ENCODE measurements around the gene BICC1. TPM values are rescaled to one million over a fixed set of nuclear protein-coding genes. Genes with fewer than 3 reads are reported as not detected.

BICC1 gene
- total and polyA plus RNA-seq, 2 of the 13 experiments (the other 11 are each of a cell fraction or from before 2014, with no cell fraction given), result 0.18 to 1.5 TPM

DNA sequence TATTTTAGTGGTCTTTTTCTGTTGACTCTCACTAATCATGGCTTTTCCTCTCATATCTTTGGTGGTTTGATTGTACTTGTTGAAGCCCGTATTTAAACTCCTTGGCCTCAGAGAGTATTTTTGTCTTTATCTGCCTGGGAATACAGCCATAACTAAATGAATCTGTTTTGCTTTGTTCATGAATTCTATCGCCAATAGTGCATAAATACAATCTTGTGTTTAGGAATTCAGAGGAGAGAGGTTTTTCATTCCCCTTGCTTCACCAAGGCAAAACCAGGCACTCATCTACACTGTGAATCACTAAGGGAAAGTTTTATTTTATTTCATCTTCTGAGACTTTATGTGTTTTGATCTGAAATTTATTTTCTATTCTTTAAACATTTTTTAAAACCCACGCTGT is 152.7 kb downstream of the BICC1 start:
- Histone ChIP-seq H3K27me3 (ENCODE audit: control insufficient read depth in 1 of 2, insufficient read depth in 2 of 2, low read length in 2 of 2) (no peaks in the 10 kb centered on the region), H3K4me3 (replicated peaks in 1 of 3; ENCODE audit: insufficient read depth in 1 of 3, low read depth in 2 of 3, low read length in 3 of 3) (peak overlapping the region; percentile 52 to 75 (median 55); a peak in 5 of 6 replicates), H3K36me3 (replicated peaks in 1 of 2; ENCODE audit: control insufficient read depth in 1 of 2, insufficient read depth in 2 of 2, low read length in 2 of 2) (no peaks in the 10 kb centered on the region), H3K9ac (ENCODE audit: insufficient read depth, low read depth, low read length) (peak overlapping the region; percentile 49; the same call in 1 of the 2 replicates), H3K4me1 (ENCODE audit: insufficient read depth, low read length) (peaks cover 27% of the 10 kb centered on the region), H4K20me1 (ENCODE audit: insufficient read depth, low read length) (no peaks in the 10 kb centered on the region), H3K27ac (ENCODE audit: extremely low read length, insufficient read depth, low read length) (no peak overlapping the region), H3K9me3 (ENCODE audit: low read length) (peaks cover 15% of the 10 kb centered on the region; the same call in 1 of the 2 replicates), H2AFZ (ENCODE audit: low read length) (no peak overlapping the region), H3K79me2 (ENCODE audit: insufficient read depth, low read length) (no peaks in the 10 kb centered on the region), H3K4me2 (ENCODE audit: low read depth, low read length) (peak overlapping the region; percentile 46)
- FAIRE-seq (no peak), DNase-seq (ENCODE audit: low spot score) (no peak), ATAC-seq (no peak)
- in situ Hi-C loops (cut with HindIII; ENCODE audit: extremely low pct_ligation_motif_present, low pct_unique_long_range_greater_than_20kb) (no loop called here), intact Hi-C loops (cut with micrococcal nuclease; ENCODE audit: unreplicated experiment) (no loop called here)
- CTCF ChIA-PET (ENCODE audit: low intra/inter-chr PET ratio, low total read pairs), result no interaction called here
- no TSS peak for BruUV-seq (replicated peaks)
- 47% methylated on average over 3 of the region's 3 CpGs for WGBS (ENCODE audit: low lambda C conversion rate)
- POLR2A ChIA-PET, result no interaction called here
- TF ChIP-seq ARNT (IDR thresholded peaks at IDR 0.05), result no peak
- no peak for TF ChIP-seq BRD4 (CRISPR knock-in tag; IDR thresholded peaks at IDR 0.05)
- no peak for TF ChIP-seq ZSCAN31 (CRISPR knock-in tag; IDR thresholded peaks at IDR 0.05; ENCODE audit: low read depth)
- TF ChIP-seq, protein P1, sequence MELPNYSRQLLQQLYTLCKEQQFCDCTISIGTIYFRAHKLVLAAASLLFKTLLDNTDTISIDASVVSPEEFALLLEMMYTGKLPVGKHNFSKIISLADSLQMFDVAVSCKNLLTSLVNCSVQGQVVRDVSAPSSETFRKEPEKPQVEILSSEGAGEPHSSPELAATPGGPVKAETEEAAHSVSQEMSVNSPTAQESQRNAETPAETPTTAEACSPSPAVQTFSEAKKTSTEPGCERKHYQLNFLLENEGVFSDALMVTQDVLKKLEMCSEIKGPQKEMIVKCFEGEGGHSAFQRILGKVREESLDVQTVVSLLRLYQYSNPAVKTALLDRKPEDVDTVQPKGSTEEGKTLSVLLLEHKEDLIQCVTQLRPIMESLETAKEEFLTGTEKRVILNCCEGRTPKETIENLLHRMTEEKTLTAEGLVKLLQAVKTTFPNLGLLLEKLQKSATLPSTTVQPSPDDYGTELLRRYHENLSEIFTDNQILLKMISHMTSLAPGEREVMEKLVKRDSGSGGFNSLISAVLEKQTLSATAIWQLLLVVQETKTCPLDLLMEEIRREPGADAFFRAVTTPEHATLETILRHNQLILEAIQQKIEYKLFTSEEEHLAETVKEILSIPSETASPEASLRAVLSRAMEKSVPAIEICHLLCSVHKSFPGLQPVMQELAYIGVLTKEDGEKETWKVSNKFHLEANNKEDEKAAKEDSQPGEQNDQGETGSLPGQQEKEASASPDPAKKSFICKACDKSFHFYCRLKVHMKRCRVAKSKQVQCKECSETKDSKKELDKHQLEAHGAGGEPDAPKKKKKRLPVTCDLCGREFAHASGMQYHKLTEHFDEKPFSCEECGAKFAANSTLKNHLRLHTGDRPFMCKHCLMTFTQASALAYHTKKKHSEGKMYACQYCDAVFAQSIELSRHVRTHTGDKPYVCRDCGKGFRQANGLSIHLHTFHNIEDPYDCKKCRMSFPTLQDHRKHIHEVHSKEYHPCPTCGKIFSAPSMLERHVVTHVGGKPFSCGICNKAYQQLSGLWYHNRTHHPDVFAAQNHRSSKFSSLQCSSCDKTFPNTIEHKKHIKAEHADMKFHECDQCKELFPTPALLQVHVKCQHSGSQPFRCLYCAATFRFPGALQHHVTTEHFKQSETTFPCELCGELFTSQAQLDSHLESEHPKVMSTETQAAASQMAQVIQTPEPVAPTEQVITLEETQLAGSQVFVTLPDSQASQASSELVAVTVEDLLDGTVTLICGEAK (IDR thresholded peaks at IDR 0.05), result no peak
- TF ChIP-seq, protein P1 (CRISPR knock-in tag; IDR thresholded peaks at IDR 0.05), result no peak
- no peak for TF ChIP-seq GRHL1 (CRISPR knock-in tag; conservative IDR thresholded peaks at IDR 0.05)
- TF ChIP-seq GTF3A (CRISPR knock-in tag; conservative IDR thresholded peaks at IDR 0.05), result no peak
- TF ChIP-seq, protein P2, sequence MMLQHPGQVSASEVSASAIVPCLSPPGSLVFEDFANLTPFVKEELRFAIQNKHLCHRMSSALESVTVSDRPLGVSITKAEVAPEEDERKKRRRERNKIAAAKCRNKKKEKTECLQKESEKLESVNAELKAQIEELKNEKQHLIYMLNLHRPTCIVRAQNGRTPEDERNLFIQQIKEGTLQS (CRISPR knock-in tag; IDR thresholded peaks at IDR 0.05), result no peak
- TF ChIP-seq ZSCAN5A (CRISPR knock-in tag; IDR thresholded peaks at IDR 0.05; ENCODE audit: borderline replicate concordance), result no peak
- TF ChIP-seq, protein P3, sequence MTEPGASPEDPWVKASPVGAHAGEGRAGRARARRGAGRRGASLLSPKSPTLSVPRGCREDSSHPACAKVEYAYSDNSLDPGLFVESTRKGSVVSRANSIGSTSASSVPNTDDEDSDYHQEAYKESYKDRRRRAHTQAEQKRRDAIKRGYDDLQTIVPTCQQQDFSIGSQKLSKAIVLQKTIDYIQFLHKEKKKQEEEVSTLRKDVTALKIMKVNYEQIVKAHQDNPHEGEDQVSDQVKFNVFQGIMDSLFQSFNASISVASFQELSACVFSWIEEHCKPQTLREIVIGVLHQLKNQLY (CRISPR knock-in tag; IDR thresholded peaks at IDR 0.05), result no peak
- TF ChIP-seq MIXL1 (CRISPR knock-in tag; IDR thresholded peaks at IDR 0.05), result no peak
- TF ChIP-seq NCOA1 (CRISPR knock-in tag; IDR thresholded peaks at IDR 0.05), result no peak
- TF ChIP-seq HMGA1 (CRISPR knock-in tag; conservative IDR thresholded peaks at IDR 0.05), result no peak
